Measurements from ENCODE around the gene SEC24A.

The SEC24A gene

DNA sequence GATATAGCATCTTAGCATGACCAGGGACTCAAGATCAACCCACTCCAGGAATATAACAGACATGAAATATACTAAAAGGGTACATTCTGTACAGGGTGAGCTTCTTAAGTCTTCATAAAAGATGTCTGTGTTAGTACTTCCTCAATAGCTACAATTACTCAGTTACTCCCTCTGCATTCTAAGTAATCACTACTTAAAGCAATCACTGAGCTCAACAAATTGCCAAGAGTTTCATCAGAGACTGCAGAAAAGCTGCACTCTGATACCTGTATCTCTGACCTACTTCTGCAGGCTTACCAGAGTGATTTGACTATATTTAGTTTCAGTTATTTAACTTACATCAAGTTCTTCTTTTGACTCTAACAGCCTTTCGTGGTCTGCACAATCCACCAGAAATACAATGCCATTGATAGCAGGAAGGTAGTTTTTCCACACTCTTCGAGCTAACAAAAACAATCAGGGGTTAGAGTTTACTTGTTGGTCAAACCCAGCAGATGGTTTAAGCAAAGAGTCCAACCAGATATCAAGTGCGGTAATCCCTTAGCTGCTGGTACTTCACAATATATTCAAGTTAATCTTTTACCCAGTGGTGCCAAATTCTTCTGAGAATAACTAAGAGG is 39.2 kb upstream of the SEC24A start:
- no peak overlapping the region for H3K4me3 ChIP-seq (ENCODE audit: low read depth, low read length)
- TF ChIP-seq CTCF (conservative IDR thresholded peaks at IDR 0.05; ENCODE audit: low read depth, low read length): no peak
- no peak for DNase-seq (ENCODE audit: low read depth)

DNA sequence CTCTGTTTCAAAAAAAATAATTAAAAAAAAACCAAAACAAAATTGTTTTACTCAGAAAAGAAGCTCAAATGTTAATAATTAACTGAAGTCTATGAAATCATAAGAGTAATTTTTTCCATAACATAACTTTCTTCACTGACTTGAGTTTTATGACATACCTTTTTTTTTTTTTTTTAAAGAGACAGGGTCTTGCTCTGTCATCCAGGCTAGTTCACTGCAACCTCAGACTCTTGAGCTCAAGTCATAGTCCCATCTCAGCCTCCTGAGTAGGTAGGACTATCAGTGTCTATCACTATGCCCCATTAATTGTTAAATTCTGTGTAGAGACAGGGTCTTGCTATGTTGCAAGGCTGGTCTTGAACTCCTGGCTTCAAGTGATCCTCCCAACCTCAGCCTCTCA is 37.9 kb upstream of the SEC24A start:
- no peak overlapping the region for H3K4me3 ChIP-seq (ENCODE audit: low read depth, low read length)
- DNase-seq (ENCODE audit: low read depth): no peak
- TF ChIP-seq CTCF (conservative IDR thresholded peaks at IDR 0.05; ENCODE audit: low read depth, low read length): no peak

DNA sequence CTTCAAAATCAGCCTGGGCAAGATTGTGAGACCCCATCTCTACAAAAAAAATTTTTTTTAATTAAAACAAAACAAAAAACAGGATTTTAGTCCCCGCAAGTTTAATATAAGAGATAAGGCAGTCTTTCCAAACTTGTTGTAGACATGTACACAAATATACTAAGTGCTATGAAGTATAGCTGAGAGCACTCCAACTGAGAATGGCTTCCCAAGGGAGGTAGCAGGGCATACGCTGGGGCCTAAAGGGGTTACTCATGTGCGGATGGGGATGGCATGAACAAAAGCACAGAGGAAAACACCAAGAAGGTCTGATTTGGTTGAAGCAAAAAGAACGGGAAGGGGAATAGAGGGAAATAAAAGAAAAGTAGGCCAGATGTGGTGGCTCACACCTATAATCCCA is 37.1 kb upstream of the SEC24A start:
- no peak for DNase-seq (ENCODE audit: low read depth)
- no peak for TF ChIP-seq CTCF (conservative IDR thresholded peaks at IDR 0.05; ENCODE audit: low read depth, low read length)
- H3K4me3 ChIP-seq (ENCODE audit: low read depth, low read length): no peak overlapping the region

DNA sequence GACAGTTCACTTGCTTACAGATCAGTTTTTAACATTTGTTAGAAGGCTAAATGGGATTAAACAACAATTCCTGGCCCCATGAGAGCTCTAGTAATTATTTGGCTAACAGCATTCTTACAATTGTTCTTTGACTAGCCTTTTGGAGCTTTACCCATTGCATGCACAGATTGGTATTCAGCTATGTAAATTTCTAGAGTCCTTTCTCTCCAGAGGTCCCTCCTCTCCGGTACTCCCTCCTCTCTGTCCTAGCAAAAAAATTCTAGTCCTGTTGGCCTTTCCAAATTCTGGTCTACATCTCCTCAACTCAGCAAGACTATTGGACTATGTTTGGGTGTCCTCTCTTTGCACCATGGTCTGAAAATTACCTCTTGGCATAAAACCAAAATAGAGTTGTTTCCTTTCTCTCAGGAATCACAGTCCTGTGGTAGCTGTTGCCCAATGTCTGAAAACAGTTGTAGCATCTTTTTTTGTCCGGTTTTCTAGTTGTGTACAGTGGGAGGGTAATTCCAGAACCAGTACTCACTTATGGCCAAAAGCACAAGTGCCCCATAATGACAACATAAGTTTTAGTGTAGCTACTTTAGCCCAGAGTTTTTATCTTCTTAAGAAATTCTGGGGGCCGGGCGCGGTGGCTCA is 34.0 kb upstream of the SEC24A start:
- TF ChIP-seq CTCF (conservative IDR thresholded peaks at IDR 0.05; ENCODE audit: low read depth, low read length): no peak
- DNase-seq (ENCODE audit: low read depth): peak; percentile 40
- H3K4me3 ChIP-seq (ENCODE audit: low read depth, low read length): no peak overlapping the region

DNA sequence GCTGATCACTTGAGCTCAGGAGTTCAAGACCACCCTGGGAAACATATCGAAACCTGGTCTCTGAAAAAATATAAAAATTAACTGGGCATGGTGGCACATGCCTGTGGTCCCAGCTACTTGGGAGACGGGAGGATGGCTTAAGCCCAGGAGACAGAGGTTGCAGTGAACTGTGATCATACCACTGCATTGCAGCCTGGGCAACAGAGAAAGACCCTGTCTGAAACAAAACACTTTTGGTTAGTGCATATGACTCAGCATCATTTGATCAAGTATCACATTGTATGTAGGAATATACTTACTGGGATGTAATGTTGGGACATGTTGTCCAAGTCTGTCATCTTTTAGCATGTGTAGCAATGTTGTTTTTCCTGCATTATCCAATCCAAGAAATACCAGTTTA is 28.0 kb upstream of the SEC24A start:
- no peak for DNase-seq (ENCODE audit: low read depth)
- no peak overlapping the region for H3K4me3 ChIP-seq (ENCODE audit: low read depth, low read length)
- TF ChIP-seq CTCF (conservative IDR thresholded peaks at IDR 0.05; ENCODE audit: low read depth, low read length): no peak

DNA sequence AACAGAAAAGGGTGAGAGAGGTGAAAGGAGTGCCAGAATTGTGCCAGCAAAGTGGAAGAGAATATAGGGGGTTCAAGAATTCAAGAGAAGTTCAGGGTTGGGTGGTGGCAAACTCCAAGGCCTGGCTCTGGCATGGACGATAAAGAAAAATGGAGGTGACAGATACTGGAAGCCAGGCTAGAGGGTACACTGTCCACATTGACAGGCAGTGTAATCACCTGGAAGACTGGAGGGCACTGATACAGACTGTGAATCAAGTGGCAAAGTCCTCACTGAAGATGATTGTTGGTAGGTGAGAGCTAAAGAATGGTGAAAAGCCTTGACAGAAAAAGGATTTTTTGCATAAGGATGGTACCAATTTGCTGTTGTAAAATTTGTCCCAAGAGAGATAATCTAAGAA is 23.0 kb upstream of the SEC24A start:
- no peak overlapping the region for H3K4me3 ChIP-seq (ENCODE audit: low read depth, low read length)
- TF ChIP-seq CTCF (conservative IDR thresholded peaks at IDR 0.05; ENCODE audit: low read depth, low read length): no peak
- DNase-seq (ENCODE audit: low read depth): no peak

Measured in choroid plexus epithelial cell (primary cell).